Measurements from ENCODE around the gene CD68.

GRCh38 chr17:7586673-7587419 lies 7.4 kb downstream of the CD68 start:
- TF ChIP-seq CTCF (conservative IDR thresholded peaks at IDR 0.05; ENCODE audit: low read length) (peak; percentile 64; the same call in 1 of the 2 replicates), EZH2phosphoT487 (IDR thresholded peaks at IDR 0.05; ENCODE audit: borderline replicate concordance, low read depth, low read length) (no peak)

Data from OCI-LY7 (cell line).